HepG2 (cell line): ENCODE results near the gene SLC25A22. TPM values are rescaled to one million over a fixed set of nuclear protein-coding genes. Genes with fewer than 3 reads are reported as not detected.

Experiments used
- GZF1 ChIP-seq: sonication (generic); formaldehyde crosslinking; IDR thresholded peaks from 2 replicates; pipeline ENCODE4 v1.5.1; 2020; ENCODE audit warnings: mild to moderate bottlenecking, missing genetic modification reagents
- MBD4 ChIP-seq: IDR thresholded peaks from 2 replicates; pipeline ENCODE4 v1.6.1; 2012; ENCODE audit warnings: low read length, inconsistent platforms, borderline replicate concordance
- NFE2L2 ChIP-seq: fragments of 150-350 bp; IDR thresholded peaks from 2 replicates; pipeline ENCODE4 v1.6.1; 2014; ENCODE audit warnings: low read length
- NR2F2 ChIP-seq: IDR thresholded peaks from 2 replicates; pipeline ENCODE4 v1.6.1; 2012; ENCODE audit warnings: low read depth, inconsistent platforms, borderline replicate concordance
- RBFOX2 ChIP-seq: fragments of 200-400 bp; formaldehyde crosslinking; IDR thresholded peaks from 2 replicates; pipeline ENCODE4 v1.6.1; 2017; ENCODE audit warnings: low read depth, mild to moderate bottlenecking, low read length
- SRSF4 ChIP-seq: fragments of 200-400 bp; formaldehyde crosslinking; IDR thresholded peaks from one replicate; pipeline ENCODE4 v1.6.1; 2018; ENCODE audit warnings: mild to moderate bottlenecking, low read depth, low read length, moderate library complexity; ENCODE audit not compliant: poor library complexity, severe bottlenecking
- SUZ12 ChIP-seq: fragments of 150-350 bp; IDR thresholded peaks from 2 replicates; pipeline ENCODE4 v1.6.1; 2014; ENCODE audit warnings: low read depth, low read length
- TBX2 ChIP-seq: sonication (generic); formaldehyde crosslinking; IDR thresholded peaks from 2 replicates; pipeline ENCODE4 v1.5.0; 2020; ENCODE audit warnings: missing genetic modification reagents, mild to moderate bottlenecking, borderline replicate concordance
- YEATS4 ChIP-seq: sonication (generic); formaldehyde crosslinking; IDR thresholded peaks from 2 replicates; pipeline ENCODE4 v1.4.0; 2020; ENCODE audit warnings: missing genetic modification reagents, borderline replicate concordance
- ZNF550 ChIP-seq: sonication (generic); formaldehyde crosslinking; IDR thresholded peaks from 2 replicates; pipeline ENCODE4 v1.4.0; 2020; ENCODE audit warnings: mild to moderate bottlenecking, missing genetic modification reagents, borderline replicate concordance
- ZSCAN21 ChIP-seq: sonication (generic); formaldehyde crosslinking; IDR thresholded peaks from 2 replicates; pipeline ENCODE4 v1.8.0; 2022; ENCODE audit warnings: mild to moderate bottlenecking, missing genetic modification reagents, moderate library complexity, borderline replicate concordance
- polyA plus RNA-seq, 8 experiments: library from polyadenylated mRNA; depleted of rRNA in 3 of 8; stranded (reverse) in 7 of 8; unstranded in 1 of 8; fragments of >200 nt; fragmentation: Illumina TruSeq in 4 of 8; extraction: Trizol in 4 of 8; gene quantifications; 2 replicates each; pipeline versions ENCODE4 v1.2.1 to v1.2.3, GENCODE V29; 2011 to 2016; ENCODE audit warnings: low read depth in 4 of 8, missing spikeins in 1 of 8, mixed read lengths in 1 of 8; ENCODE audit not compliant: insufficient read depth in 1 of 8
- total RNA-seq, 5 experiments: library from RNA; depleted of rRNA; stranded (reverse); fragments of >200 nt; fragmentation: Illumina TruSeq; extraction: Trizol; gene quantifications; 2 replicates each; pipeline ENCODE4 v1.2.3, GENCODE V29; 2016; ENCODE audit warnings: low read depth in 1 of 5
- TF ChIP-seq, protein P1 (sequence below): sonication (generic); formaldehyde crosslinking; IDR thresholded peaks from 2 replicates; pipeline ENCODE4 v1.8.0; 2022; ENCODE audit warnings: mild to moderate bottlenecking, missing genetic modification reagents; ENCODE audit not compliant: insufficient replicate concordance
- TF ChIP-seq, protein P2 (sequence below): sonication (generic); formaldehyde crosslinking; IDR thresholded peaks from 2 replicates; pipeline ENCODE4 v1.4.0; 2020; ENCODE audit warnings: missing genetic modification reagents
- TF ChIP-seq, protein P3 (sequence below): sonication (generic); formaldehyde crosslinking; IDR thresholded peaks from one replicate; pipeline ENCODE4 v1.5.1; 2020; ENCODE audit warnings: mild to moderate bottlenecking, missing genetic modification reagents; ENCODE audit errors: not compliant biosample characterization
- TF ChIP-seq, protein P4 (sequence below), 2 experiments: sonication (generic) in 1 of 2; formaldehyde crosslinking in 1 of 2; IDR thresholded peaks; 2 replicates each; pipeline versions ENCODE4 v1.4.0 to v1.6.1; 2018 to 2020; ENCODE audit warnings: missing genetic modification reagents in 2 of 2, borderline replicate concordance in 1 of 2, low read depth in 1 of 2, mild to moderate bottlenecking in 1 of 2, missing biosample characterization in 1 of 2

SLC25A22 gene
- total and polyA plus RNA-seq, 2 of the 13 experiments (the other 11 are each of a cell fraction or from before 2014, with no cell fraction given) = 12.4 to 19.2 TPM

DNA sequence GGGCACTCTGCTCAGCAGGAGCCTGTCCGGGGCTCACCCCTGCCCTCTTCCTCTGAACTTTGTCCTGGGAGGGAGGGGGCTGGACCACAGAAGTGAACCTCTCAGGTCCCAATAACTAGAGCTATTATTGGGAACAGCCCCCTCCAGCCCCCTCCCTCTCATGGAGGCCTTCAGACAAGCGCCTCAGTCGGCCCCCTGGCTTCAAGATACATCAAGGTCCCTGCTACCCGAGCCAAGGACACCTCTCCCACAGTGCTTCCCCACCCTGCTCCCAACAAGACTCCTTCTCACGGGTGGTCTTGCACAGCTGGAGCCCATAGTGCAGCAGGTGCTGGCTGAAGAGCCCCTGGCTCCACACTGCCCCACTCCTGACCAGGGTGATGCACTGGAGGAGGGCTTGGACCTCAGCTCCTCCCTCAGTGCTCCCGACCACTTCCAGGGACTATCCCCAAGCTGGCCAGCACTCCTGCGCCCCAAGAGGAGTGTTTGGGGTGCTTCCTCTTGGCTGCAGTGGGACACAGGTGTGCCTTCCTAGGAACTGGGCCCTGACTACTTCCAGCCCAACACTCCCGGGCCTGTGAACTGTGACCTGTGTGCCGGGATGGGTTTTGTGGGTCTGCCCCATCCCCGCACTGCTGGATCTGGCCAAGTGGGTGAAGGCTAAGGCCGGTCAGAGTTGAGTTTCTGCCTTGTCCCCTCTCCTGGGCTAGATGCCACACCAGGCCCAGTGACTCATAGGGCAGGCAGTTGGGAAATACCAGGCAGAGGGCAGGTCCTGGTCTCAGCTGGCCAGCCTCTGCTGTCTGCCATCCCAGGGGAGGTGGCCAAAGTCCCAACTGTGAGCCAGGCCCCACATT, 22.8 kb upstream of the SLC25A22 start (continued):
- TF ChIP-seq, protein P1, sequence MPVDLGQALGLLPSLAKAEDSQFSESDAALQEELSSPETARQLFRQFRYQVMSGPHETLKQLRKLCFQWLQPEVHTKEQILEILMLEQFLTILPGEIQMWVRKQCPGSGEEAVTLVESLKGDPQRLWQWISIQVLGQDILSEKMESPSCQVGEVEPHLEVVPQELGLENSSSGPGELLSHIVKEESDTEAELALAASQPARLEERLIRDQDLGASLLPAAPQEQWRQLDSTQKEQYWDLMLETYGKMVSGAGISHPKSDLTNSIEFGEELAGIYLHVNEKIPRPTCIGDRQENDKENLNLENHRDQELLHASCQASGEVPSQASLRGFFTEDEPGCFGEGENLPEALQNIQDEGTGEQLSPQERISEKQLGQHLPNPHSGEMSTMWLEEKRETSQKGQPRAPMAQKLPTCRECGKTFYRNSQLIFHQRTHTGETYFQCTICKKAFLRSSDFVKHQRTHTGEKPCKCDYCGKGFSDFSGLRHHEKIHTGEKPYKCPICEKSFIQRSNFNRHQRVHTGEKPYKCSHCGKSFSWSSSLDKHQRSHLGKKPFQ (CRISPR knock-in tag) = no peak
- no peak for TF ChIP-seq SUZ12
- peak; percentile 13; the same call in 1 of the 2 replicates for TF ChIP-seq RBFOX2
- TF ChIP-seq NFE2L2 = no peak
- no peak for TF ChIP-seq ZSCAN21 (CRISPR knock-in tag)
- TF ChIP-seq SRSF4 = no peak
- TF ChIP-seq, protein P2, sequence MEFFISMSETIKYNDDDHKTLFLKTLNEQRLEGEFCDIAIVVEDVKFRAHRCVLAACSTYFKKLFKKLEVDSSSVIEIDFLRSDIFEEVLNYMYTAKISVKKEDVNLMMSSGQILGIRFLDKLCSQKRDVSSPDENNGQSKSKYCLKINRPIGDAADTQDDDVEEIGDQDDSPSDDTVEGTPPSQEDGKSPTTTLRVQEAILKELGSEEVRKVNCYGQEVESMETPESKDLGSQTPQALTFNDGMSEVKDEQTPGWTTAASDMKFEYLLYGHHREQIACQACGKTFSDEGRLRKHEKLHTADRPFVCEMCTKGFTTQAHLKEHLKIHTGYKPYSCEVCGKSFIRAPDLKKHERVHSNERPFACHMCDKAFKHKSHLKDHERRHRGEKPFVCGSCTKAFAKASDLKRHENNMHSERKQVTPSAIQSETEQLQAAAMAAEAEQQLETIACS = no peak
- TF ChIP-seq YEATS4 = no peak
- TF ChIP-seq GZF1 (CRISPR knock-in tag) = no peak
- no peak for TF ChIP-seq ZNF550
- no peak for TF ChIP-seq MBD4
- no peak for TF ChIP-seq TBX2 (CRISPR knock-in tag)
- TF ChIP-seq, protein P3, sequence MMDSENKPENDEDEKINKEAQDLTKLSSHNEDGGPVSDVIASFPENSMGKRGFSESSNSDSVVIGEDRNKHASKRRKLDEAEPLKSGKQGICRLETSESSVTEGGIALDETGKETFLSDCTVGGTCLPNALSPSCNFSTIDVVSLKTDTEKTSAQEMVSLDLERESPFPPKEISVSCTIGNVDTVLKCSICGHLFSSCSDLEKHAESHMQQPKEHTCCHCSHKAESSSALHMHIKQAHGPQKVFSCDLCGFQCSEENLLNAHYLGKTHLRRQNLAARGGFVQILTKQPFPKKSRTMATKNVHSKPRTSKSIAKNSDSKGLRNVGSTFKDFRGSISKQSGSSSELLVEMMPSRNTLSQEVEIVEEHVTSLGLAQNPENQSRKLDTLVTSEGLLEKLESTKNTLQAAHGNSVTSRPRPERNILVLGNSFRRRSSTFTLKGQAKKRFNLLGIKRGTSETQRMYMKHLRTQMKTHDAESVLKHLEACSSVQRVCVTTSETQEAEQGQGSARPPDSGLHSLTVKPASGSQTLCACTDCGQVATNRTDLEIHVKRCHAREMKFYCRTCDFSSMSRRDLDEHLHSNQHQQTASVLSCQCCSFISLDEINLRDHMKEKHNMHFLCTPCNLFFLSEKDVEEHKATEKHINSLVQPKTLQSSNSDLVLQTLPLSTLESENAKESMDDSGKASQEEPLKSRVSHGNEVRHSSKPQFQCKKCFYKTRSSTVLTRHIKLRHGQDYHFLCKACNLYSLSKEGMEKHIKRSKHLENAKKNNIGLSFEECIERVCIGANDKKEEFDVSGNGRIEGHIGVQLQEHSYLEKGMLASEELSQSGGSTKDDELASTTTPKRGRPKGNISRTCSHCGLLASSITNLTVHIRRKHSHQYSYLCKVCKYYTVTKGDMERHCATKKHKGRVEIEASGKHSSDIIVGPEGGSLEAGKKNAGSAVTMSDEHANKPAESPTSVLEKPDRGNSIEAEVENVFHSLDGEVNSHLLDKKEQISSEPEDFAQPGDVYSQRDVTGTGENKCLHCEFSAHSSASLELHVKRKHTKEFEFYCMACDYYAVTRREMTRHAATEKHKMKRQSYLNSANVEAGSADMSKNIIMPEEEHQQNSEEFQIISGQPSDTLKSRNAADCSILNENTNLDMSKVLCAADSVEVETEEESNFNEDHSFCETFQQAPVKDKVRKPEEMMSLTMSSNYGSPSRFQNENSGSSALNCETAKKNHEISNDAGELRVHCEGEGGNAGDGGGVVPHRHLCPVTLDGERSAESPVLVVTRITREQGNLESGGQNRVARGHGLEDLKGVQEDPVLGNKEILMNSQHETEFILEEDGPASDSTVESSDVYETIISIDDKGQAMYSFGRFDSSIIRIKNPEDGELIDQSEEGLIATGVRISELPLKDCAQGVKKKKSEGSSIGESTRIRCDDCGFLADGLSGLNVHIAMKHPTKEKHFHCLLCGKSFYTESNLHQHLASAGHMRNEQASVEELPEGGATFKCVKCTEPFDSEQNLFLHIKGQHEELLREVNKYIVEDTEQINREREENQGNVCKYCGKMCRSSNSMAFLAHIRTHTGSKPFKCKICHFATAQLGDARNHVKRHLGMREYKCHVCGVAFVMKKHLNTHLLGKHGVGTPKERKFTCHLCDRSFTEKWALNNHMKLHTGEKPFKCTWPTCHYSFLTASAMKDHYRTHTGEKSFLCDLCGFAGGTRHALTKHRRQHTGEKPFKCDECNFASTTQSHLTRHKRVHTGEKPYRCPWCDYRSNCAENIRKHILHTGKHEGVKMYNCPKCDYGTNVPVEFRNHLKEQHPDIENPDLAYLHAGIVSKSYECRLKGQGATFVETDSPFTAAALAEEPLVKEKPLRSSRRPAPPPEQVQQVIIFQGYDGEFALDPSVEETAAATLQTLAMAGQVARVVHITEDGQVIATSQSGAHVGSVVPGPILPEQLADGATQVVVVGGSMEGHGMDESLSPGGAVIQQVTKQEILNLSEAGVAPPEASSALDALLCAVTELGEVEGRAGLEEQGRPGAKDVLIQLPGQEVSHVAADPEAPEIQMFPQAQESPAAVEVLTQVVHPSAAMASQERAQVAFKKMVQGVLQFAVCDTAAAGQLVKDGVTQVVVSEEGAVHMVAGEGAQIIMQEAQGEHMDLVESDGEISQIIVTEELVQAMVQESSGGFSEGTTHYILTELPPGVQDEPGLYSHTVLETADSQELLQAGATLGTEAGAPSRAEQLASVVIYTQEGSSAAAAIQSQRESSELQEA (CRISPR knock-in tag) = no peak
- TF ChIP-seq, protein P4, sequence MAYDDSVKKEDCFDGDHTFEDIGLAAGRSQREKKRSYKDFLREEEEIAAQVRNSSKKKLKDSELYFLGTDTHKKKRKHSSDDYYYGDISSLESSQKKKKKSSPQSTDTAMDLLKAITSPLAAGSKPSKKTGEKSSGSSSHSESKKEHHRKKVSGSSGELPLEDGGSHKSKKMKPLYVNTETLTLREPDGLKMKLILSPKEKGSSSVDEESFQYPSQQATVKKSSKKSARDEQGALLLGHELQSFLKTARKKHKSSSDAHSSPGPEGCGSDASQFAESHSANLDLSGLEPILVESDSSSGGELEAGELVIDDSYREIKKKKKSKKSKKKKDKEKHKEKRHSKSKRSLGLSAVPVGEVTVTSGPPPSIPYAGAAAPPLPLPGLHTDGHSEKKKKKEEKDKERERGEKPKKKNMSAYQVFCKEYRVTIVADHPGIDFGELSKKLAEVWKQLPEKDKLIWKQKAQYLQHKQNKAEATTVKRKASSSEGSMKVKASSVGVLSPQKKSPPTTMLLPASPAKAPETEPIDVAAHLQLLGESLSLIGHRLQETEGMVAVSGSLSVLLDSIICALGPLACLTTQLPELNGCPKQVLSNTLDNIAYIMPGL (CRISPR knock-in tag; IDR thresholded peaks at IDR 0.05; ENCODE audit: borderline replicate concordance in 1 of 2, low read depth in 1 of 2) = no peak
- no peak for TF ChIP-seq NR2F2
